Gastrocnemius medialis (tissue), 4 donors: ENCODE measurements around the gene ENG. TPM values are rescaled to one million over a fixed set of nuclear protein-coding genes. Genes with fewer than 3 reads are reported as not detected.

ENCODE experiments used
- ATAC-seq, 2 donors: fragments of 150-250 bp; one replicate each; pipeline ENCODE4 v1.9.1; 2016
- DNase-seq, 2 donors: peaks; one replicate each; pipeline ENCODE4 v3.0.0-alpha.2; 2019
- H3K27ac ChIP-seq, 4 donors: fragments of 200-600 bp; sonication (generic); 1 replicate in 1 of 4; 2 replicates in 3 of 4; pipeline ENCODE4 v1.5.1; 2016 to 2018; ENCODE audit warnings: mild to moderate bottlenecking in 2 of 4, moderate library complexity in 1 of 4
- H3K27me3 ChIP-seq, 3 donors: fragments of 200-600 bp; sonication (generic) in 2 of 3; 1 replicate in 1 of 3; 2 replicates in 2 of 3; pipeline versions ENCODE4 v1.5.1 to v1.6.0; 2016 to 2019; ENCODE audit warnings: mild to moderate bottlenecking in 1 of 3, moderate library complexity in 1 of 3
- H3K36me3 ChIP-seq, 2 donors: fragments of 200-600 bp; sonication (generic) in 1 of 2; one replicate each; pipeline ENCODE4 v1.5.1; 2017 to 2018
- H3K4me1 ChIP-seq, 2 donors: fragments of 200-600 bp; sonication (generic) in 1 of 2; one replicate each; pipeline ENCODE4 v1.5.1; 2016 to 2017; ENCODE audit warnings: mild to moderate bottlenecking in 2 of 2
- H3K4me3 ChIP-seq, 4 donors: fragments of 200-600 bp; sonication (generic) in 3 of 4; 1 replicate in 1 of 4; 2 replicates in 3 of 4; pipeline ENCODE4 v1.5.1; 2016 to 2019; ENCODE audit warnings: mild to moderate bottlenecking in 2 of 4
- H3K9me3 ChIP-seq, 3 donors: fragments of 200-600 bp; sonication (generic) in 2 of 3; 1 replicate in 1 of 3; 2 replicates in 2 of 3; pipeline ENCODE4 v1.5.1; 2016 to 2019
- CTCF ChIP-seq, 5 experiments: fragments of 450-650 bp in 3 of 5; fragments of 200-600 bp in 2 of 5; sonication (generic) in 2 of 5; IDR thresholded peaks in 4 of 5; conservative IDR thresholded peaks in 1 of 5; 1 replicate in 4 of 5; 2 replicates in 1 of 5; pipeline ENCODE4 v1.5.1; 2016 to 2019; ENCODE audit warnings: antibody characterized with exemption in 5 of 5, mild to moderate bottlenecking in 3 of 5, moderate library complexity in 3 of 5
- POLR2A ChIP-seq, 2 donors: fragments of 450-650 bp; IDR thresholded peaks; one replicate each; pipeline ENCODE4 v1.6.1; 2017; ENCODE audit warnings: antibody characterized with exemption in 2 of 2, mild to moderate bottlenecking in 2 of 2, moderate library complexity in 2 of 2
- in situ Hi-C, 4 donors: fragments of 200-750 bp; cut with MboI; loops; one replicate each; pipeline versions ENCODE4 v1.15.0 to v1.8.0; 2017; ENCODE audit warnings: low sequenced_read_pairs in 4 of 4
- intact Hi-C: fragments of 100-400 bp; cut with DNase I; formaldehyde crosslinking; loops from one replicate; pipeline ENCODE4 v1.15.1; 2023; ENCODE audit warnings: low total_unique reads
- total RNA-seq, 4 donors: library from RNA; depleted of rRNA; stranded (reverse); fragments of >200 nt; gene quantifications; one replicate each; pipeline versions ENCODE4 v1.1.0 to v1.2.3, GENCODE V29; 2016

Gene ENG
- total RNA-seq, 4 donors from 2014 or later, result 27.4 to 49.8 (median 32.6) TPM

GRCh38 chr9:127805620-127806019, 48.8 kb downstream of the ENG start:
- Histone ChIP-seq H3K4me1 (peaks cover 23 to 41% of the 10 kb centered on the region in 2 donors), H3K9me3 (no peaks in the 10 kb centered on the region), H3K27ac (peak overlapping the region in 2 of 4 donors; percentile 94 to 97), H3K36me3 (peaks cover 0 to 50% of the 10 kb centered on the region in 2 donors), H3K4me3 (no peak overlapping the region), H3K27me3 (no peaks in the 10 kb centered on the region)
- DNase-seq (no peak), ATAC-seq (no peak)
- no peak for TF ChIP-seq POLR2A (IDR thresholded peaks at IDR 0.05)
- TF ChIP-seq CTCF (IDR thresholded peaks at IDR 0.05 in 4 of 5, conservative IDR thresholded peaks at IDR 0.05 in 1 of 5), result peak in 1 of 5 experiments; percentile 16
- in situ Hi-C loops (loop anchor here in 1 of 4 donors (10.0 kb wide), 1 partner anchor 59 kb away; no protein-coding TSS in a partner anchor), intact Hi-C loops (loop anchor here (10.0 kb wide), 1 partner anchor 289 kb away; no protein-coding TSS in a partner anchor)

- H3K36me3 ChIP-seq, result peaks cover 0 to 41% of the 10 kb centered on the region in 2 donors
- peak overlapping the region; percentile 71 to 82 (median 80) for H3K4me3 ChIP-seq
- H3K27me3 ChIP-seq, result no peaks in the 10 kb centered on the region
- no peaks in the 10 kb centered on the region for H3K9me3 ChIP-seq
- ATAC-seq, result peak; percentile 33 to 47
- in situ Hi-C loops, result loop anchor here in 1 of 4 donors (10.0 kb wide), 1 partner anchor 61 kb away; no protein-coding TSS in a partner anchor
- peak overlapping the region; percentile 94 to 98 (median 96) for H3K27ac ChIP-seq
- H3K4me1 ChIP-seq, result peaks cover 23 to 41% of the 10 kb centered on the region in 2 donors
- intact Hi-C loops, result loop anchor here (2.0 to 10.0 kb wide), 2 partner anchors 73 to 291 kb away; partner anchors contain the start of gene AK1
- DNase-seq, result peak; percentile 49 to 79
- no peak for TF ChIP-seq POLR2A (IDR thresholded peaks at IDR 0.05)
- no peak for TF ChIP-seq CTCF (IDR thresholded peaks at IDR 0.05 in 4 of 5, conservative IDR thresholded peaks at IDR 0.05 in 1 of 5)
These were observed 50.7 kb downstream of the ENG start for GRCh38 chr9:127803507-127804352.

- H3K27ac ChIP-seq, result peak within 1 kb of the TSS; percentile 94 to 98 (median 96)
- no peaks in the 10 kb centered on the region for H3K9me3 ChIP-seq
- H3K4me3 ChIP-seq, result peak within 1 kb of the TSS; percentile 71 to 82 (median 80)
- TF ChIP-seq CTCF (IDR thresholded peaks at IDR 0.05 in 4 of 5, conservative IDR thresholded peaks at IDR 0.05 in 1 of 5) (no peak), POLR2A (IDR thresholded peaks at IDR 0.05) (peak; percentile 80 to 86)
- intact Hi-C loops (loop anchor here (1.0 to 10.0 kb wide), 4 partner anchors 18 to 292 kb away; partner anchors contain the start of genes AK1 and ST6GALNAC4), in situ Hi-C loops (loop anchor here in 1 of 4 donors (10.0 kb wide), 1 partner anchor 62 kb away; no protein-coding TSS in a partner anchor)
- ATAC-seq (peak; percentile 74 to 85), DNase-seq (peak; percentile 87 to 88)
- no peaks in the 10 kb centered on the region for H3K27me3 ChIP-seq
- peaks cover 23 to 41% of the 10 kb centered on the region in 2 donors for H3K4me1 ChIP-seq
- H3K36me3 ChIP-seq, result peaks cover 0 to 32% of the 10 kb centered on the region in 2 donors
These were observed 51.6 kb downstream of the ENG start, which contains the start of gene FPGS for GRCh38 chr9:127802576-127803443. TSS of gene FPGS (plus strand) at chr9:127802882. CDS start at chr9:127802925, 43 bp downstream.

- intact Hi-C loops, result loop anchor here (1.0 to 10.0 kb wide), 4 partner anchors 17 to 293 kb away; partner anchors contain the start of genes AK1 and ST6GALNAC4
- Histone ChIP-seq H3K27ac (peak overlapping the region; percentile 94 to 98 (median 96)), H3K9me3 (no peaks in the 10 kb centered on the region), H3K4me1 (peaks cover 23 to 41% of the 10 kb centered on the region in 2 donors), H3K36me3 (peaks cover 0 to 25% of the 10 kb centered on the region in 2 donors), H3K4me3 (peak overlapping the region; percentile 71 to 82 (median 80)), H3K27me3 (no peaks in the 10 kb centered on the region)
- ATAC-seq (peak; percentile 64 to 67), DNase-seq (no peak)
- TF ChIP-seq CTCF (IDR thresholded peaks at IDR 0.05 in 4 of 5, conservative IDR thresholded peaks at IDR 0.05 in 1 of 5), result peak; percentile 26 to 51 (median 35)
- TF ChIP-seq POLR2A (IDR thresholded peaks at IDR 0.05), result peak in 1 of 2 donors; percentile 2
- in situ Hi-C loops, result loop anchor here in 1 of 4 donors (10.0 kb wide), 1 partner anchor 63 kb away; no protein-coding TSS in a partner anchor
These were observed 52.4 kb downstream of the ENG start for GRCh38 chr9:127801955-127802575.
